ENCODE data around the gene MLPH.

The MLPH gene

DNA sequence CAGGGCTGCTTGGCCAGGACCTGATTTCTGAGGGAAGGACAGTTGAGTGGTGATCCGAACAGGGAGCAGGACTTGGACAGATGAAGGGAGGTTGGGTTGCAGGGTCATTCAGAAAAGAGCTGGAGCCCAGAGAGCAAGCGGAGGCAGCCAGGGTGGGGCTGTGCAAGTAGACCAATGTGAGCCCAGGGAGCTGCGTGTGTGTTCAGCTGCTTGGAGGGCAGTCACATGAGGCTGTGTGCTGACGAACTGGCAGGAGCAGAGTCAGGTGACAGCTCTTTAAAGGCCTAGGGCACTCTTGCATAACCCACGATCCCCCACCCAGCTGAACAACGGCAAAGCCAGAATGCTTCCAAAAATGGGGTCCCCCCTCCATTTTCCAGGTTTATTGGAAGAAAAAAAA lies 4.6 kb upstream of the MLPH start:
- no peak for DNase-seq

DNA sequence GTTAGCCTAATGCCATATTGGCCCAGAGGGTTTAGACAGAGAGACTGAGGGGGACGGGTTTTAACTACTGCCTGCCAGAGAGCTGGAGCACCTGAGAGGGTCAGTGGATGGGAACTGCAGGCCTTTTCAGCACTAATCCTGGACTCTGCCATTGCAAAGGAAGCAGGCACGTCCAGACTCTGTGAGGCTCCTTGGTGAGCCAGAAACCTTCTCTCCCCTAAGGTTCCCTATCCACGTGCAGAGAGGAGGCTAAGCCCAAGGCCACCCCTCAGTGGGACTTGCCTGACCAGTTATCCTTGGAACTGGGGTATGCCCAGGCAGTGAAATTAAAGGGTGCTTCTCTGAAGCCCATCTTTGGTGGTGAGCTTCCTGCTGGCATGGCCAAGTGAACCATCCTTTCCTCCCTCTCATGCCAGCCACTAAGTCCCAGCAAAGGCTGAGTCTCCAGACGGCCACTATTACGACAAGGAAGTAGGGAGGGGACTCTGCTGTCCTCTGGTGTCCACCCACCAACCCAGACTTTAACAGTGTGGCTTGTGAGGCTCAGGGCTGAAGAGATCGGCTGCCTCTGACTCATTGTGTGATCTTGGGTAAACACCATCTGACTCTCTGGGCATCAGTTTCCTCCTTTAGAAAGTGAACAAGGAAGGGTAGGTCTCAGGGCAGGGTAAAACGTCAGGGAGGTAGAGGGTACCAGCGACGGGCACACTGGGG lies 3.9 kb upstream of the MLPH start:
- DNase-seq: no peak

DNA sequence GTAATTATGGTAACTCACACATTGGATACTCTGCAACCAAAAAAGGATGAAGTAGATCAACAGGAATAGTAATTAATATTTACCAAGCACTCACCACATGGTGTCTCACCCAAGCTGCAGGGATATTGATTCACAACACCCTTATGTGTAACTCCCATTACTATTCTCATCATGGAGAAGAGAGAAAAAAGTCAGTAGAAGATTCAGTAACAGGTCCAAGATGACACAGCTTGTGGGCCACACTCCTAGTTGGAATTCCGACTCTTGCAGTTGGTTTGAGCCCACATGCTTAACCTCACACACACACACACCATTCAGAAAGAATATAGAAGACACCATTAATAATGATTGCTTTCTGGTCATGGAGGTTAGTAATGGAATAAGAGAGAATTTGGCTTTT lies 1.7 kb upstream of the MLPH start:
- no peak for DNase-seq

DNA sequence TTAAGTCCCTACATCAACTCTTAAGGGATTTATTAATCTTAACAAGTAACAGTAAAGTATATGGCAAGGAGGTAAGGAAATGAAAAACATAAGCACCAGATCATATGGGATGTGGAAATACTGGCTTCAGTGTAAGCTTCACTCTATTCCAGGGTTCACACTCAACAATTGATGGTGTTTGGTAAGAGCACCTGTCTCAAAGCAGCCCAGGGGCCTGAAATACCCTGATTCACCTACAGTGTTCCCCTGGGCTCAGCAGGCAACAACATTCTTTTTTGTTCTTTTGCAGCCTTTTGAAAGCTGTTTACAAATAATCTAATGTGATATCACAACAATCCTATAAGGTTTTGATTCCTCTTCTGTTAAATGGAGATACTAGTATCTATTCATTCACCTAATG lies 1.2 kb upstream of the MLPH start:
- no peak for DNase-seq

DNA sequence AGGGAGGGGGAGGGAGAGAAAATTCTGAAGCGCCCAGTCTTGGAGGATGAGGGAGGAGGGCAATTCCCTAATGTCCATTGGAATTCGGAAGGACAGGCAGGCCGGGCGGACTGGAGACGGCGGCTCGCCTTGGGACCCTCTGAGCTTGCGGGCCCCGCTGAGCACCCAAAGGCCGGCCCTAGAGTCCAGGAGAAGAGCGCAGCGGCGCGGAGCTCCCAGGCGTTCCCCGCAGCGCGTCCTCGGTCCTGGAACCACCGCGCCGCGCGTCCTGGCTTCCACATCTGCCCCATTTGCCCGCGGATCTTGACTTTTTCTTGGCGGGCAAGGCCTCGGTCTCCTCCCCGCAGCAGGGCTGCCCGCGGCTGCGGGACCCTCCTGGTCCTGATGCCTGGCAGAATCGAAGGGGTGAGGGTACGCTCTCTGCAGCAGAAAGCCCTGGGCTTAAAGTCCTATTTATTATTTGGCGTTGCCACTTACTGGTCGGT lies 675 bp upstream of the MLPH start:
- DNase-seq: no peak

DNA sequence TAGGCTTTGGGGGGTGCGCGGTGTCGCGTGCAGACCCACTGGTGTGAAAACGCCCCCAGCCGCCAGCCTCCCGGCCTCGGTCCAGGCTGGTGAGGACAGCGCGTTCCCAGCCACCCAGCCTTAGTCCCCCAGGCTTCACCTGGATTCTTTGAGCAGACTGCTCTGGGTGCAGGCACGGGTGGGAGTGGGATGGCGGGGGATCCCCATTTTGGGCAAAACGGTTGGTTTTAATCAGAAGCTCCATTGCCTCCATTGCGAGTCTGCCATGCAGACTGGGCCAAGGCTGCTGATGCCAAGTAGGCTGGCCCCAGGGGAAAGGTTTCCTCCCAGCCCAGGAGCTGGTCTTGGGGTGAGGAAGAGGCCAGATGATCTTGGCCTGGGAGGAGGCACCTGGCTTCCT lies 445 bp downstream of the MLPH start:
- DNase-seq: no peak

DNA sequence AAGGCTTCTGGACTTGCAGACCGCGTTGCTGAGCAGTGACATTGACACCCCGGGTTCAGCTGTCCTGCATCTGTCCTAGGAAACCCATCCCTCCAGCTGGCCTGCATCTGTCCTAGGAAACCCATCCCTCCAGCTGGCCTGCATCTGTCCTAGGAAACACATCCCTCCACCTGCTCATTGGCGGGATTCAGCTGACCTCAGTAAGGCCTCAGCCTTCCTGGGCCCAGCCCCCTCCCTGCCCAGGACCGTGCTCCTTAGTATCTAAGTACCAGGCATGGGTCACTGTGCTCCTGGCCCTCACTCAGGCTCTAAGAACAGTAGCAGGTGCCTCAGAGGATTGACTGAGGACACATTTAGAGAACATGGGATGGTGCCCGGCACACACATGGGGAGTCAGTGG lies 1.2 kb downstream of the MLPH start:
- DNase-seq: no peak

DNA sequence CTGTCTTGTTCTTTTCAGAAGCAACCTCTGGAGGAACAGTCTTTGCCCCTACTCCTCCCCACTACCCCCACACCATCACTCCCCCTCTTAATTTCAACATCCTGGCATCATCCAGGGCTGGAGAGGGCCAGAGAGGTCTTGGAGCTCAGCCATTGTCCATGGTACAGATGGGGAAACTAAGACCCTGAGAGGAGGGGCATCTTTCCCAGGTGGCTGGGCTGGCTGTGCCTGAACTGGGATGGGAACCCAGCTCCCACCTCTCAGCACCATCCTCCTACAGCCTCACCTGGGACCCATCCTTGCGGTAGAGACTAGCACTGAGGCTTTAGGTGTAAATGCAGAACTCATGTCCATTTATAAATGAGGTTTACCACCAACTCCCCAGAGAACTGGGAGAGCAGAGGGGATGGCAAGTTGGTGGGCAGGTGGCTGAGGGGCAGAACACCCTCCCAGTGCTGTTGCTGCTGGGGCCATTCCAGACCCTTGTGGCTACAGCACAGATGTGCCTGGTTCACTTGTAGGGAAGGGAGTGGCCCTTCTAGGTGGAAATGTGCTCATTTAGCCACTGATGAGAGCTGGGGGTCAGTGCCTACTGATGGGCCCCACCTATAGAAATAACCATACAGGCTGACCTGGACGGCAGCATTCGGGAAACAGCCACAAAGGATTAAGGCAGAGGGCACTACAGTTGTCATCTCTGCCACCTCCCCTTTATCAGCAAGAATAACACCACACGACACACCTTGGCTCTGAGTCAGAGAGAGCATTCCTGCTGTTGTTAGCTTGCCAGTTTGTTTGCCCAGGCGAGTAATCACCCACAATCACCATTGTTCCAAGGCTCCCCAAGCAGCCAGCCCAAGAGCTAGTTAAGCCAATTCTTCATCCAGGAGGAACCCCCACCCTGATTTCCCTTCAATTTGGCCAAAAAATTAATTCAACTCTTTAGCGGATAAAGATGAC lies 2.1 kb downstream of the MLPH start:
- DNase-seq: no peak

DNA sequence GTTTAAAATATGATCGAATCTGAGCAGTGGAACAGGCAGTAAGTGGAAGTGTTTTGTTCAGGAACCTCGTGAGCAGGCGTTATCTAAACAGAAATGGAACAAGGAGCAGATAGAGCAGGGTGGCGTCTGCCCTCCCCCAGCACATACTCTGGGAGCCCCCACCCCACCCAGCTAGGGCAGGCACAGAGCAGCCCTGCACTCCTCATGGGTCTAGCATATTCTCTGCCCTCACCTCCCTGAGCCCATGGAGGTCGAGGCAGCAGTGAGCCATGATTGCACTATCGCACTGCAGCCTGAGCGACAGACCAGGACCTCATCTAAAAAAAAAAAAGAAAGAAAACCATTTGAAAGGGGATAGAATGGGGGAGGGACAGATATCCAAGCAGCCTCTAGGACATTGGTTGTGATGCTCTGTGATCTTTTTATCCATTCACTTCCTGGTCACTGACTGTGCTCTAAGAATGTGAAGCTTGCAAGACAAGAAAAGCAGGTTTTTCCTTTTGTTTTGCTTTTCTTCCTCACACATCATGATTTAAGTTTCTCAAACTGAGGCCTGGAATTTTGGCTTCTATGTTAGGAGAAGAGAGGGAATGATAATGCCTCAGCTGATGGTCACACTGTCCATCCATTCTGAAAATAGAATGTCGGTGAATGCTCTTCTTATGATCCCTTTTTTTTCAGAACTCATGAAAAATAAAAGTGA lies 3.1 kb downstream of the MLPH start:
- no peak for DNase-seq

DNA sequence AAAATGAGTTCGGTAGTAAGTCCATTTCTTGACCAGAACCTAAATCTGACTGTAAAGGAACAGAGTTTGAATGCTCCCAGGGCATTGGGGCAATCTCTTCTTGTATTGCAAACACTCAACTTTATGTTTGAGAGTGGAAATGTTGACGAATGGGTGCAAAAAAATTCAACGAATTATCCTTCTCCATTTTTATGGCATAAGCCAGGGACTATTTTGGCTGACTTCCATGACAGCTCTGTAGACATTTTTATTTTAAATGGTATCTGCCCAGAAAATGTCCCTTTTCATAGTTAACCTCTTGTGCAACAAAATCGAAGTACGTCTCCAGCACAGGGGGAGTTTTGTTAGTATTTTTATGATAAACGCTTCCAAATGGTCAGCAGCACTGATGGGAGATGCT lies 3.7 kb downstream of the MLPH start:
- no peak for DNase-seq

DNA sequence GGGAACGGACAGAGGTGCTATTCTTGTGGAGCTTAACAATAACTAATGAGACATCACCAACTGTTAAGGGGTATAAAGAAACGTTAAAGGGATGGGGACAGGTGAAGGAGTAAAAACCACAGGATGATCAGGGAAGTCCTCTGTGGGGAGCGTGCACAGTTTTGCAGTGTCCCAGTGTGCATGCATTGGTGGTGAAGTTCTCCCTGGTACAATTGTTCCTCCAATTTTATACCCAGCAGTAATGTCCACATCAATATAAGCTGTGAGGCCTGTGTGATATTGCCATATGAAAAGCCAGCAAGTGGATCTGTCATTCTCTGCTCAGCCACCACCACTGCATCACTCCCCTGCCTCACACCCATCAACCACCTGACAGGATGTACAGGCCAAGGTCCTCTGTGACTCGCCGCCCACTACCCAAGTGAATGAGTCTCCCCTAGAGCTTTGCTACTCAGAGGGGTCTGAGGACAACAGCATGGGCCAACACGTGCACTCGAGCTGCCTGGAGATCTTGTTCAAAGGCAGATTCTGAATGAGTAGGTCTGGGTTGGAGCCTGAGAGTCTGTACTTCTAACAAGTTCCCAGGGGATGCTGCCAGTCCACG lies 4.6 kb downstream of the MLPH start:
- DNase-seq: no peak

DNA sequence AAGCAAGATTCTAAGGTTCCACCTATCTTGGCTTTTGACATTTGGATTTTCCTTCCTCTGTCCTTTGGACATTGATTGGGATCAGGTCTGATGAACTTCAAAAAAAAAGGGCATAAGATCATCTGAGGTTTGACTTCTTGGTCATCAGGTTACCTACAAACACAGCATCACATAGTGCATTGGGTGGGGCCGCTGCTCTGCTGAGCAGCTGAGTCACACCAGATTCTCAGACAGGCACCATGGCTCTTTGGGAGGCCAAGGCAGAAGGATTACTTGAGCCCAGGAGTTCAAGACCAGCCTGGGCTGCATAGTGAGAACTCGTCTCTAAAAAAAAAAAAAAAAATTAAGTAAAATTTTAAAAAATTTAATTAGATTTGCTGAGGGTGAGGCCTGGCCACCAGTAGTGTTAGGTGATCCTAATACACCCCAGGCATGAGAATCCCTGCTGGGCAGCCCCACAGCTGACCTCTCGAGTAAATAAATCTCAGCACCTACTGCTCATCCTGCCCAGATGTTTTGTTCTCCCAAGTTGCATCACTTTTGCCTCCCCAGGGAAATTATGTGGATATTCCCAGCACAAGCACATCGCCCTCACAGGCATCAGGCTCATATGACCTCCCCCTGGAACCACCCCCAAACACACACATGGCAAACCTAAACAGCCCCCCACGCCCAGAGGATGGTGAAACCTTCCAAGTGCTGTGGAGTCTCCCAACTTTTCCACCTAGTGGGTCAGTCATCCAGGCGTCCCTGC lies 5.3 kb downstream of the MLPH start:
- DNase-seq: no peak

DNA sequence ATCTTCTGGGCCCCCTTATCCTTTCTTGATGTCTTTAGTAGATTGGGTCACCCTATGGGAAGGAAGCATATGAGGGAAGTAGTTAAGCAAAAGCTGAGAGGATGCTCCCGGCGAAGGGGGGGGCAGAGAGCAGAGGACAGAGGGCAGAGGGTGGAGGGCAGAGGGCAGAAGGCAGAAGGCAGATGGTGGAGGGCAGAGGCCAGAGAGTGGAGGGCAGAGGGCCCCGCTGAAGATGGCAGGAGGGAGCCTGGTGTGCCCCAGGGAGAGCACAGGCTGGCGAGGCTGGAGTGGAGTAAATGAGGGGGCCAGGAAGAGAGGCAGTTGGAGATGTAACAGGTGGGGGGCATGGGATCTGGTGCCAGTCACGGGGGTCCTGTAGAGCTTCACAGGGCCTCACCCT lies 7.0 kb downstream of the MLPH start:
- DNase-seq: no peak

DNA sequence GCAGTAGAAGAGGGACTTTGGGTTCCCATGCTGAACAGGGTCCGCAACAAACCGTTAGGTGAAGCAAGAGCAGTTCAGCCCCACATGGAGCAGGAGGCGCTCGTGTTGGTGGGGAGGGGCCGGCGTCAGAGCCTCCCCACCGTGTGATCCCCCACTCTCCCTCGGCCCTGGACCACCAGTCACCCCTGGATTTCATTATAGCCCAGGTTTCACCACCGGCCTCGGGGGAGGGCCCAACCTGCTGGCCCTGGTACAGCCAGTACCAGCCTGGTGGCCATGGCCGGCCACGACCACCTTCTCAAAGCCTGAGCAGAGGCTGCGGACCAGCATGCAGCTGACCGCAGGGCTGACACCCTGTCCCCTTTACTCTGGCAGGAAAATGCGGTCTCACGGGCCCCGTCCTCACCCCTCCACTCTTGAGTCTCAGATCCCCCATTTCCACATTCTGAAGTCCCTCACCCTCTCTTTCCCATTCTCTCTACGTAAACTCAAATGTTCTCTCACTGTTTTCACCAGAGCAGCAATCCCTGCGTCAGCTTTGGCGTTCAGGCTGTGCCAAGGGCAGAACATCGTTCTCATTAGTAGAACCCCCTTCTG lies 8.6 kb downstream of the MLPH start:
- DNase-seq: no peak

DNA sequence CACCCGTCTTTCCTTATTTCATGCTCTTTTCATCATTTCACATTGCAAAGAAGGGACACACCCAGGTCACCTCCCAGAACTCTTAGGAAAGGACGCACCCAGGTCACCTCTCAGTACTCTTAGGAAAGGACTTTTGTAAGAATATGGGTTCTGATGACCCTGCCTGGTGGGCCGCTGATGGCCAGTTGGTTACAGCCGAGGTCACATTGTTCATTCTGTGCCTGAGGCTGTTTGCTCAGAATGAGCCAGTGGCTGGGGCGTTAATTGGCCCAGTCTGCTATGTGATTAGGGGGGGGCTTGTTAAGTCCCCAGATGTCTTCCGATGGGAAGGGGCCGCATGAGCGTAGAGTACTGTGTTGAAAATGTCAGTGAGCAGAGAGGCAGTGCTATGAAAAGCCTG lies 9.4 kb downstream of the MLPH start:
- DNase-seq: no peak

DNA sequence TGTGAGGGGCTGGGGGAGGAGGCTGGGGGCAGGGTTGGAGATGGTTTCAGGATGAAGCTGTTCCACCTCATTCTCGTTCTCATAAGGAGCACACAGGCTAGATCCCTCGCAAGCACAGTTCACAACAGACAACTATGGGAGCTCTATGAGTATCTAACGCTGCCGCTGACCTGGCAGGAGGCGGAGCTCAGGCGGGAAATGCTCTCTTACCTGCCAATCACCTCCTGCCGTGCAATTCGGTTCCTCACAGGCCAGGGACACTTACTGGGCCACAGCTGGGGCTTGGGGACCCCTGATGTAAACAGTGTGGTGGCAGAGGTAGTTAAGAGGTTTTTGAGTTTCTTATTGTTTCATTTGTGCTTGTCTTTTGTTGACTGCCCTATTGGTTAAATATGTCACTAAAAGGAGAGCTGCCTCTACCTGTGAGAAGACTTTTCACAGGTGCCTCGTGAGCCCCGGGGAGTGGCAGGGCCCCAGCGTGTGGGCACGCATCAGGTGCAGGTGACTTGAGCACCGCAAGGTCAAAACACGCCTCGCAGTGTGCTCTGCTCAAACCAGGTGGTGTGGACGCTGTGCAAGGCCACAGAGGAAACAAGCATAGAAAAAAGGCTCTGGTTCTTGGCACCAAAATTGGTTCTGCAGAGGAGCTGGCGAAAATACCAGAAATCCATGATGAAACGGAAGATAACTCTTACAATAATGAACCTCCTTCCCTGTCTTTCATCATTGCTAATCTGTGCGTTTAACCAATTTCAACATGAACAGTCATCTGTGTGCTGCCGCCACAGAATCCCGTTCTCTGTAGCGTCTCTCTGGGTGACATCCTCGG lies 10.2 kb downstream of the MLPH start:
- DNase-seq: no peak

DNA sequence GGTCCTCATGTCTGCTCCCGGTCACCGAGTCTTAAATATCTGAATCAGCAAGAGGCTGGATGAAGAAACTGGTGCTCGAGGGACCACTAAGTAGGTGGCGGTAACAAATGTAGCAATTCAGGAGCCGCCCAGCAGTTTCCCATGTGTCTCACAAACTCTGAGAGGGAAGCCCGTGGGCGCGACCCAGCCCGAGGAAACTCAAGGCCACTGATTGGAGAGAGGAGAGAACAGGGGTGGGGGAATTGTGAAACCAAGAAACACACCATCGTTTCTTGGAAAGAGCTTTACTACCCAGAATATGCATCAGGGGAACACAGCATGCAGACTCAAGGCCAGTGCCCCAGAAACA lies 10.8 kb downstream of the MLPH start:
- DNase-seq: no peak

DNA sequence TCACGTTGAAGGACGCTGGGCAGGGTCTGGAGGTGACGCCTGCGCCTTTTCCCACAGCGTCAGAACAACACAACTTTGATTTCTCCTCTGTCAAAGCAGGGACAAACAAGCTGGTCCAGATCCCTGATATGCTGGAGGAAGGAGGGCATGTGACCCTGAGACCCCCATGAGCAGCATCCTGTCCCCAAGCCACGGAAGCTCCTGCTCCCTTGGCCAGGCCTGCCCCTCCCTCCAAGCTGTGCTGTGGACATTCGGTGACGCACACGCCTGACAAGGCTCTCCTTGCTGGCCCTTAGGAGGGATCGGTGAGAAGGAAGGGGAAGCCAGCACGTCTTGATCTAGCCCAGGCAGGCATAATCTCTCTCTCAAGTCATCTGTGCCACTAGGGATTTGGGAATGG lies 11.3 kb downstream of the MLPH start:
- DNase-seq: no peak

DNA sequence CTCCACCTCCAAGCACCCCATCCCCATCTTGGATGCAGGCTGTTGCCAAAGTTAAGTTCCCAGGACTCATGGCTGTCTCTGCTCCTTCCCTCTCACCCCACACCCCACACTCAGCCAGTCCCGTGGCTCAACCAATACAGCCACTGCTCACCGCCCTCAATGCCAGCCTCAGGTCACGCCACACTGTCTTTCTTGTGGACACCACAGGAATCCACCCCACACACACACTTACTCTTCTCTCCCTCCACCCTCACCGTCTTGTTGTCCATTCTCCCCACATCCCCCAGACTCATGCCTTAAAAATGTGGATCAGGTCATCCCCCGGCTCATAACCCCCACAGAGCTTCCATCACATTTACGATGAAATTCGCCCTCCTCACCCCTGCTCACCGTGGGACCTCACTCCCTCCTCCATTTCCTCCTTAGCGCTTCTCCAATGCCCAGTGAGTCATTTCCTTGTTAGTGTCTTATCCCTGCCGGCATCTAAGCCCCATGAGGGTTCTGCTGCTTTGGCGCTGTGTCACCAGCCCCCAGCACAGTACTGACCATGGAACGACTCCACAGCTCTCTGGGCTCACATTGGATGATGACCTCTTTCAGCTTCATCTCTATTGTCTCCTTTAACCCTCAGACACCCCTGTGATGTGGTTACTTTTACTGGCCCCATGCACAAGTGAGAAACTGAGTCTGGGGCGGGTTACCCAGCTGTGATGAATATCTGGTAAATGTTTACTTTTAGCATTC lies 13.8 kb downstream of the MLPH start:
- no peak for DNase-seq

DNA sequence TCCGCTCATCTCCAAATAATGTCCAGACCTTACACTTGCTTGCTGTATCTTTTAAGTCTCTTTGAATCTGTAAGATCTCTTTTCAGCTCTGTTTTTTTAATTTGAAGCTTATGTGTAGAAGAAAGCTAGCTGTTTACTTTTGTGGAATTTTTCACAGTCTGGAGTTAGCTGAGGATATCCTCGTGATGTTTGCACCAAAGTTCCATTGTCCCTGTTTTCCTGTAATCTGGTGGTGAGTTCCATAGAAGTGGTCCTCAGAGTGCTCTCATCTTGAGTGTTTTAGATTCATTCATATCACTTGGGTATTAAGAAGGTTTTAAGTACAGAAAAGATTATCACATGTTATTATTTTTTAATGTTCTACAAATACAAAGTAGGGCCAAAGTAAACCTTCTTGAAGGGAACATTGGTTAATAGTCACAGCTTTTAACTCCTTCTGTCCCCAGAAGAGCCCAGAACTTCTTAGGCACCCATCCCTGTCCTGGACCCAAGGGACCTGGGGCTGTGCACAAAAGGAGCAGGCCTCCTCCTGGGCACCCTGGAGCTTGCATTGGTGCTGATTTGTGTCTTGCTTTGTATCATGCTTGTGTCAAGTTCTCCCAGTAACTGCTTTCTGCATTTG lies 15.0 kb downstream of the MLPH start:
- no peak for DNase-seq
